ENCODE measurements around the gene ENTHD1. TPM values are rescaled to one million over a fixed set of nuclear protein-coding genes. Genes with fewer than 3 reads are reported as not detected.

ENTHD1 gene
- total RNA-seq, 2 donors from 2014 or later: not detected

DNA sequence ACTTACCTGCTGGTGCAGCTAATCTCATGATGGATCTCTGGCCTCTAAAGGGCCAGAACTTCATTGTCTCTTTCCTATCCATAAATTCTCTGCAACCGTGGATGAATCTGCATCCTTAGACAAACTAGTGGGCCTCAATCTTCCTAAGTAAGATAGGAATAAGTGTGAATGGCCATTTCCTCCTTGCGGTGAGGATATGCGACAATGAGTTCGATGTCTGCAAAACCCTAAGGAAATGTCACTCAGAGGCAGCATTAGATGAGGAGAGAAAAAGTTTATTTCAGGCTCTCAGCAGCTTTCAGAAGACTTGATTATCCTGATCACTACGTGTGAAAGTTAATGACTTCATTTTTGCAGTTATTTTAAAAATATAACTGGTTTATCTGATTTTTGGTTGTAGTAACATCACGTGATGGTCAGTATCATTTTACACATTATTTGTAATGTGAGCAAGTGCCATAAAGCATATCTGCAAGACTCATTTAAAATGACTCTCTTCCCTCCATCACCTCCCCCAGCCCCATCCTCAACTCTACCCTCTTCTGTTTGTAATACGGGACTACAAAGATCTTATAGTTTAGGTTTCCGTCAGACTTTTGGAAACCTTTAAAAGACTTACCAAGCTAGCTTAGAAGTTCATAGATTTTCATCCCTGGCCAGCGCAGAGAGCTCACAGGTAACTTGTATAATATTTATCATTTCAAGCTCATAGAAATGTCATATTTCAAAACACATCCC is 17.5 kb upstream of the ENTHD1 start:
- intact Hi-C loops (cut with DNase I): no loop called here
- Histone ChIP-seq H3K9me3 (no peaks in the 10 kb centered on the region), H3K27me3 (peaks cover 4% of the 10 kb centered on the region), H3K36me3 (no peaks in the 10 kb centered on the region), H3K4me3 (no peak overlapping the region), H3K27ac (no peak overlapping the region), H3K4me1 (no peaks in the 10 kb centered on the region), H3K9ac (ENCODE audit: low read depth in 2 of 2, low read length in 2 of 2) (no peak overlapping the region)
- TF ChIP-seq, protein P1, sequence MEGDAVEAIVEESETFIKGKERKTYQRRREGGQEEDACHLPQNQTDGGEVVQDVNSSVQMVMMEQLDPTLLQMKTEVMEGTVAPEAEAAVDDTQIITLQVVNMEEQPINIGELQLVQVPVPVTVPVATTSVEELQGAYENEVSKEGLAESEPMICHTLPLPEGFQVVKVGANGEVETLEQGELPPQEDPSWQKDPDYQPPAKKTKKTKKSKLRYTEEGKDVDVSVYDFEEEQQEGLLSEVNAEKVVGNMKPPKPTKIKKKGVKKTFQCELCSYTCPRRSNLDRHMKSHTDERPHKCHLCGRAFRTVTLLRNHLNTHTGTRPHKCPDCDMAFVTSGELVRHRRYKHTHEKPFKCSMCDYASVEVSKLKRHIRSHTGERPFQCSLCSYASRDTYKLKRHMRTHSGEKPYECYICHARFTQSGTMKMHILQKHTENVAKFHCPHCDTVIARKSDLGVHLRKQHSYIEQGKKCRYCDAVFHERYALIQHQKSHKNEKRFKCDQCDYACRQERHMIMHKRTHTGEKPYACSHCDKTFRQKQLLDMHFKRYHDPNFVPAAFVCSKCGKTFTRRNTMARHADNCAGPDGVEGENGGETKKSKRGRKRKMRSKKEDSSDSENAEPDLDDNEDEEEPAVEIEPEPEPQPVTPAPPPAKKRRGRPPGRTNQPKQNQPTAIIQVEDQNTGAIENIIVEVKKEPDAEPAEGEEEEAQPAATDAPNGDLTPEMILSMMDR (IDR thresholded peaks at IDR 0.05): no peak
- no peak for DNase-seq

DNA sequence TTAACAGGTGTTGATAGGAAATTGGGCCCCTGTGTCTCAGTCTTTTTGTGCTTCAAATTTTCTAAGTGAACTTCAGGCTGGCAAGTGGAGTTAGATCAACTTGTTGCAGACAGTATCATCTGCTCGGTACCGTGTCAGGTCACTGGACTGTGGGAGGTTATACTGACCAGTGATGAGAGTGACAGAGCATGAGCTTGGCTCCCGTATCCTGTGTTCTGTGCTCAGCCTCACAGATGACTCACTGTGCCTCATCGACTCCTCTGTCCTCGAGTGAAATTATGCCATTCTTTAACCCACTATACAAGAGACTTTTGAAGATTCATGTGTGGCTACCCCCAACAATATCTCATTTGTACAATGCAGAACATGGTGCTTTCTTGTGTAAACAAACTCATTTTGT is 15.2 kb upstream of the ENTHD1 start:
- Histone ChIP-seq H3K36me3 (no peaks in the 10 kb centered on the region), H3K9ac (ENCODE audit: low read depth in 2 of 2, low read length in 2 of 2) (no peak overlapping the region), H3K27me3 (peaks cover 4% of the 10 kb centered on the region), H3K27ac (no peak overlapping the region), H3K9me3 (no peaks in the 10 kb centered on the region), H3K4me3 (no peak overlapping the region), H3K4me1 (no peaks in the 10 kb centered on the region)
- intact Hi-C loops (cut with DNase I): no loop called here
- TF ChIP-seq, protein P1 (IDR thresholded peaks at IDR 0.05): no peak
- no peak for DNase-seq

DNA sequence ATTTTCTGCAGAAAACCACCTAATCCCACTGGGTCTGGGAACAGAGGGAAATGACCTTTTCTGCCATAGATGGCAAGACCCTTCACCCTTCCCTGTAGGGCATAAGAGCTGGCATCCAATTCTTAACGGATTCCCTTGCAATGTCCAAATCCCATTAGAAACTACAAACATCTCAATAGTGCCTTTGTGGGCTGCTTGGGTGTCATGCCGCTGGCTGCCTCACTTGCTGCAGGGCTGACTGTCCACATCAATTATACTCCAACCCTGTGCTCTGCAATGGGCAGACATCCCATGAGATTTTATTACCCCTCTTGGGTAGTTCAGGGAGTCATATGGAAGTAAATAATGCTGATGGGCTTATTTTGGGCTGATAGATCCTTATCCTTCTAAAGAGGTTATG is 14.6 kb upstream of the ENTHD1 start:
- TF ChIP-seq, protein P1 (IDR thresholded peaks at IDR 0.05): no peak
- Histone ChIP-seq H3K27ac (no peak overlapping the region), H3K4me1 (no peaks in the 10 kb centered on the region), H3K9ac (ENCODE audit: low read depth in 2 of 2, low read length in 2 of 2) (no peak overlapping the region), H3K4me3 (no peak overlapping the region), H3K36me3 (no peaks in the 10 kb centered on the region), H3K9me3 (no peaks in the 10 kb centered on the region), H3K27me3 (peaks cover 4% of the 10 kb centered on the region)
- intact Hi-C loops (cut with DNase I): no loop called here
- no peak for DNase-seq

DNA sequence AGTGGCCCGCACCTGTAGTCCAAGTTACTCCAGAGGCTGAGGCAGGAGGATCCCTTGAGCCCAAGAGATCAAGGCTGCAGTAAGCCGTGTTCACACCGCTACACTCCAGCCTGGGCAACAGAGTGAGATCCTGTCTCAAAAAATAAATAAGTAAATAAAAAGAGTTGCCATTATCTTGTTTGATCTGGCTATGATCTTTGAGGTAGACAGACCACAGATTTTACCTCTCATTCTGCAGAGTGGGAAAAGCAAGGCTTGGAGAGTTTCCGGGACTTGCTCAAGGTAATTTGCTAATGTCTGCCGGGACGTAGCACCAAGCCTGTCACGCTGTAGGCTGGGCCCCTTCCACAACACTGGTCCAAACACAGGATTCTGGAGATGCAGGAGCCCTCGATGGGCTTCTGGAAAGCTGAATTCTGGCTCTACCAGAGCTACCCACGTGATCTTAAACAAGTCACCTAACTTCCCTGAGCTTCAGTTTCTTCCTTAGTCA is 14.1 kb upstream of the ENTHD1 start:
- TF ChIP-seq, protein P1 (IDR thresholded peaks at IDR 0.05): no peak
- H3K9me3 ChIP-seq: no peaks in the 10 kb centered on the region
- no peaks in the 10 kb centered on the region for H3K4me1 ChIP-seq
- no peak overlapping the region for H3K9ac ChIP-seq (ENCODE audit: low read depth in 2 of 2, low read length in 2 of 2)
- no peak overlapping the region for H3K27ac ChIP-seq
- no peak overlapping the region for H3K4me3 ChIP-seq
- intact Hi-C loops (cut with DNase I): no loop called here
- H3K36me3 ChIP-seq: no peaks in the 10 kb centered on the region
- DNase-seq: no peak
- peaks cover 4% of the 10 kb centered on the region for H3K27me3 ChIP-seq

DNA sequence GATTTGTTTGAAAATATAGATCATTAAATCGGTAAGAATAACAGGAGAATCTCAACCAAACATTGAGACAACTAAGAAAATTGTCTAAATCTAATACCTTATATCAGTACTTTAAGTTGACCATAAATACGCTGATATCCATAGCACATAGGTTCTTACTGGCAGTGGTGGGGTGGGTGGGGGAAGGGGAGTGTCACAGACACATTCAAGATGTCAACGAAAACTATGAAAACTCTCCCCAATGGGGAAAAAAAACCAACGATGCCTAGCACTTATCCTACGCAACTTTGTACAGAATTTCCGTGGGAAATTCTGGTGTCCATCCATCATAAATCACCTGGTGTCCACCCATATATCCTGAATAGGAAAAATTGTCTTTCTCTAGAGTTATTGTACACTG is 13.5 kb upstream of the ENTHD1 start:
- no peaks in the 10 kb centered on the region for H3K4me1 ChIP-seq
- no peak overlapping the region for H3K9ac ChIP-seq (ENCODE audit: low read depth in 2 of 2, low read length in 2 of 2)
- DNase-seq: no peak
- no peaks in the 10 kb centered on the region for H3K36me3 ChIP-seq
- no peak overlapping the region for H3K27ac ChIP-seq
- TF ChIP-seq, protein P1 (IDR thresholded peaks at IDR 0.05): no peak
- H3K9me3 ChIP-seq: no peaks in the 10 kb centered on the region
- intact Hi-C loops (cut with DNase I): no loop called here
- peaks cover 4% of the 10 kb centered on the region for H3K27me3 ChIP-seq
- H3K4me3 ChIP-seq: no peak overlapping the region

Data from colonic mucosa (tissue), 4 donors.